ENCODE measurements around the gene CABLES2.

CABLES2 gene

GRCh38 chr20:62371588-62372041 lies 35.5 kb downstream of the CABLES2 start:
- no peak for DNase-seq (ENCODE audit: low read depth)
- no peak overlapping the region for H3K4me3 ChIP-seq (ENCODE audit: low read length)
- TF ChIP-seq CTCF (IDR thresholded peaks at IDR 0.05; ENCODE audit: insufficient read depth, low read depth, low read length, missing control alignments) = no peak

- TF ChIP-seq CTCF (IDR thresholded peaks at IDR 0.05; ENCODE audit: insufficient read depth, low read depth, low read length, missing control alignments) = no peak
- no peak for DNase-seq (ENCODE audit: low read depth)
- no peak overlapping the region for H3K4me3 ChIP-seq (ENCODE audit: low read length)
These were observed 36.1 kb downstream of the CABLES2 start for GRCh38 chr20:62370807-62371587.

- H3K4me3 ChIP-seq (ENCODE audit: low read length) = no peak overlapping the region
- TF ChIP-seq CTCF (IDR thresholded peaks at IDR 0.05; ENCODE audit: insufficient read depth, low read depth, low read length, missing control alignments) = no peak
- DNase-seq (ENCODE audit: low read depth) = no peak
These were observed 36.8 kb downstream of the CABLES2 start for GRCh38 chr20:62370115-62370806.

- DNase-seq (ENCODE audit: low read depth) = no peak
- no peak for TF ChIP-seq CTCF (IDR thresholded peaks at IDR 0.05; ENCODE audit: insufficient read depth, low read depth, low read length, missing control alignments)
- no peak overlapping the region for H3K4me3 ChIP-seq (ENCODE audit: low read length)
These were observed 37.3 kb downstream of the CABLES2 start for GRCh38 chr20:62369815-62370114.

- peak; percentile 62 for DNase-seq (ENCODE audit: low read depth)
- H3K4me3 ChIP-seq (ENCODE audit: low read length) = peak overlapping the region; percentile 1
- no peak for TF ChIP-seq CTCF (IDR thresholded peaks at IDR 0.05; ENCODE audit: insufficient read depth, low read depth, low read length, missing control alignments)
These were observed 37.9 kb downstream of the CABLES2 start for GRCh38 chr20:62368976-62369814.

- H3K4me3 ChIP-seq (ENCODE audit: low read length) = peak overlapping the region; percentile 19
- TF ChIP-seq CTCF (IDR thresholded peaks at IDR 0.05; ENCODE audit: insufficient read depth, low read depth, low read length, missing control alignments) = no peak
- DNase-seq (ENCODE audit: low read depth) = no peak
These were observed 38.6 kb downstream of the CABLES2 start for GRCh38 chr20:62368392-62368975.

All from epithelial cell of esophagus (primary cell).